ENCODE results near the gene MEGF11.

DNA sequence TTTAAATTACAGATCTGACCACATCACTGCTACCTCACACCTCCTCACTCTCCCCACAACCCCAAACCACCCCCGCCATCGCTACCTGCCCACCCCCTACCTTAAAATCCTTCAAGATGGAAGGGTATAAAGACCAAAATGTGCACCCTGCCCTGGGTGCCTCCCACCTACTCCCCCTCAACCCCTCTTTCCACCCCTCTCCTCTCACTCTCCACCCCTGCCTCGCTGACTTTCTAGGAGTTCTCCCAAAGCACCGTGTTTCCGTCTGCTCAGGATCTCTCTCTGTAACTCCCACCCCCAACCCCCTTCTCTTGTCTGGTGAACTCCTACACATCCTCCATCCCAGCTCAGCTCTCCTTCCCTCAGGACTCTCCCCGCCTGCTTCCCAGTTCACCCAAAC, 69.1 kb downstream of the MEGF11 start:
- TF ChIP-seq, protein P1, sequence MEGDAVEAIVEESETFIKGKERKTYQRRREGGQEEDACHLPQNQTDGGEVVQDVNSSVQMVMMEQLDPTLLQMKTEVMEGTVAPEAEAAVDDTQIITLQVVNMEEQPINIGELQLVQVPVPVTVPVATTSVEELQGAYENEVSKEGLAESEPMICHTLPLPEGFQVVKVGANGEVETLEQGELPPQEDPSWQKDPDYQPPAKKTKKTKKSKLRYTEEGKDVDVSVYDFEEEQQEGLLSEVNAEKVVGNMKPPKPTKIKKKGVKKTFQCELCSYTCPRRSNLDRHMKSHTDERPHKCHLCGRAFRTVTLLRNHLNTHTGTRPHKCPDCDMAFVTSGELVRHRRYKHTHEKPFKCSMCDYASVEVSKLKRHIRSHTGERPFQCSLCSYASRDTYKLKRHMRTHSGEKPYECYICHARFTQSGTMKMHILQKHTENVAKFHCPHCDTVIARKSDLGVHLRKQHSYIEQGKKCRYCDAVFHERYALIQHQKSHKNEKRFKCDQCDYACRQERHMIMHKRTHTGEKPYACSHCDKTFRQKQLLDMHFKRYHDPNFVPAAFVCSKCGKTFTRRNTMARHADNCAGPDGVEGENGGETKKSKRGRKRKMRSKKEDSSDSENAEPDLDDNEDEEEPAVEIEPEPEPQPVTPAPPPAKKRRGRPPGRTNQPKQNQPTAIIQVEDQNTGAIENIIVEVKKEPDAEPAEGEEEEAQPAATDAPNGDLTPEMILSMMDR (IDR thresholded peaks at IDR 0.05; ENCODE audit: insufficient read depth, low read length) = no peak
- TF ChIP-seq, protein P2, sequence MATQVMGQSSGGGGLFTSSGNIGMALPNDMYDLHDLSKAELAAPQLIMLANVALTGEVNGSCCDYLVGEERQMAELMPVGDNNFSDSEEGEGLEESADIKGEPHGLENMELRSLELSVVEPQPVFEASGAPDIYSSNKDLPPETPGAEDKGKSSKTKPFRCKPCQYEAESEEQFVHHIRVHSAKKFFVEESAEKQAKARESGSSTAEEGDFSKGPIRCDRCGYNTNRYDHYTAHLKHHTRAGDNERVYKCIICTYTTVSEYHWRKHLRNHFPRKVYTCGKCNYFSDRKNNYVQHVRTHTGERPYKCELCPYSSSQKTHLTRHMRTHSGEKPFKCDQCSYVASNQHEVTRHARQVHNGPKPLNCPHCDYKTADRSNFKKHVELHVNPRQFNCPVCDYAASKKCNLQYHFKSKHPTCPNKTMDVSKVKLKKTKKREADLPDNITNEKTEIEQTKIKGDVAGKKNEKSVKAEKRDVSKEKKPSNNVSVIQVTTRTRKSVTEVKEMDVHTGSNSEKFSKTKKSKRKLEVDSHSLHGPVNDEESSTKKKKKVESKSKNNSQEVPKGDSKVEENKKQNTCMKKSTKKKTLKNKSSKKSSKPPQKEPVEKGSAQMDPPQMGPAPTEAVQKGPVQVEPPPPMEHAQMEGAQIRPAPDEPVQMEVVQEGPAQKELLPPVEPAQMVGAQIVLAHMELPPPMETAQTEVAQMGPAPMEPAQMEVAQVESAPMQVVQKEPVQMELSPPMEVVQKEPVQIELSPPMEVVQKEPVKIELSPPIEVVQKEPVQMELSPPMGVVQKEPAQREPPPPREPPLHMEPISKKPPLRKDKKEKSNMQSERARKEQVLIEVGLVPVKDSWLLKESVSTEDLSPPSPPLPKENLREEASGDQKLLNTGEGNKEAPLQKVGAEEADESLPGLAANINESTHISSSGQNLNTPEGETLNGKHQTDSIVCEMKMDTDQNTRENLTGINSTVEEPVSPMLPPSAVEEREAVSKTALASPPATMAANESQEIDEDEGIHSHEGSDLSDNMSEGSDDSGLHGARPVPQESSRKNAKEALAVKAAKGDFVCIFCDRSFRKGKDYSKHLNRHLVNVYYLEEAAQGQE (IDR thresholded peaks at IDR 0.05; ENCODE audit: insufficient replicate concordance, low read depth) = no peak
- no peak for TF ChIP-seq POLR2AphosphoS5 (IDR thresholded peaks at IDR 0.05; ENCODE audit: low read depth)
- TF ChIP-seq SPI1 (IDR thresholded peaks at IDR 0.05; ENCODE audit: borderline replicate concordance, low read depth) = no peak
